Fibroblast of lung (primary cell): ENCODE results near the gene DYRK1A. TPM values are rescaled to one million over a fixed set of nuclear protein-coding genes. Genes with fewer than 3 reads are reported as not detected.

Source experiments
- DNase-seq, 2 donors: peaks; one replicate each; pipeline versions ENCODE4 v3.0.0 to v3.0.0-alpha.2; 2010; ENCODE audit warnings: low read depth in 2 of 2
- H2AFZ ChIP-seq: 2 replicates; pipeline ENCODE4 v1.5.1; 2012; ENCODE audit warnings: low read length, control low read depth, inconsistent platforms
- H3K27ac ChIP-seq: 2 replicates; pipeline ENCODE4 v1.5.1; 2011; ENCODE audit warnings: low read length, control low read depth; ENCODE audit not compliant: insufficient read depth
- H3K27me3 ChIP-seq: 2 replicates; pipeline ENCODE4 v1.5.1; 2011; ENCODE audit warnings: mild to moderate bottlenecking, low read length; ENCODE audit not compliant: control insufficient read depth, insufficient read depth
- H3K36me3 ChIP-seq: 2 replicates; pipeline ENCODE4 v1.5.1; 2011; ENCODE audit warnings: low read length; ENCODE audit not compliant: control insufficient read depth, insufficient read depth
- H3K4me1 ChIP-seq: 2 replicates; pipeline ENCODE4 v1.5.1; 2011; ENCODE audit warnings: low read length; ENCODE audit not compliant: control insufficient read depth, insufficient read depth; ENCODE audit errors: extremely low read depth
- H3K4me2 ChIP-seq: 2 replicates; pipeline ENCODE4 v1.5.1; 2011; ENCODE audit warnings: low read length, control low read depth; ENCODE audit not compliant: insufficient read depth; ENCODE audit errors: extremely low read depth
- H3K4me3 ChIP-seq, 4 experiments: fragments of 200-600 bp in 1 of 4; sonication (generic) in 1 of 4; replicated peaks in 1 of 4; 2 replicates each; pipeline ENCODE4 v1.5.1; 2011 to 2016; ENCODE audit warnings: low read length in 4 of 4, low read depth in 3 of 4, mild to moderate bottlenecking in 3 of 4, control low read depth in 2 of 4, inconsistent platforms in 1 of 4, mixed read lengths in 1 of 4; ENCODE audit not compliant: insufficient read depth in 1 of 4; ENCODE audit errors: control extremely low read depth in 1 of 4
- H3K79me2 ChIP-seq: 2 replicates; pipeline ENCODE4 v1.5.1; 2012; ENCODE audit warnings: mild to moderate bottlenecking, low read length, inconsistent platforms; ENCODE audit not compliant: control insufficient read depth, insufficient read depth
- H3K9ac ChIP-seq: 2 replicates; pipeline ENCODE4 v1.5.1; 2011; ENCODE audit warnings: mild to moderate bottlenecking, low read length, control low read depth; ENCODE audit not compliant: insufficient read depth
- H3K9me3 ChIP-seq: 2 replicates; pipeline ENCODE4 v1.5.1; 2012; ENCODE audit warnings: low read depth, low read length; ENCODE audit not compliant: control insufficient read depth, insufficient read depth
- H4K20me1 ChIP-seq: 2 replicates; pipeline ENCODE4 v1.5.1; 2011; ENCODE audit warnings: low read length; ENCODE audit not compliant: control insufficient read depth, insufficient read depth; ENCODE audit errors: extremely low read depth
- EZH2 ChIP-seq: IDR thresholded peaks from 2 replicates; pipeline ENCODE4 v1.5.1; 2012; ENCODE audit warnings: low read length, control low read depth, mild to moderate bottlenecking; ENCODE audit errors: missing control alignments
- polyA plus RNA-seq, 2 donors: library from polyadenylated mRNA; depleted of rRNA in 1 of 2; stranded (reverse) in 1 of 2; unstranded in 1 of 2; fragments of >200 nt; gene quantifications; 2 replicates each; pipeline ENCODE4 v1.2.1, GENCODE V29; 2011 to 2012; ENCODE audit warnings: missing spikeins in 1 of 2
- total RNA-seq: library from RNA; depleted of rRNA; stranded (reverse); fragments of >200 nt; gene quantifications from 2 replicates; pipeline ENCODE4 v1.2.1, GENCODE V29; 2014
- TF ChIP-seq, protein P1 (sequence below), 2 donors: IDR thresholded peaks in 1 of 2; conservative IDR thresholded peaks in 1 of 2; 1 replicate in 1 of 2; 2 replicates in 1 of 2; pipeline ENCODE4 v1.5.1; 2011 to 2012; ENCODE audit warnings: low read length in 2 of 2, control low read depth in 1 of 2, inconsistent platforms in 1 of 2, low read depth in 1 of 2, mild to moderate bottlenecking in 1 of 2

DYRK1A gene
- total and polyA plus RNA-seq, 2 donors (not counting 1 experiment from before 2014, with no cell fraction given), result 45.9 to 64.1 TPM

DNA sequence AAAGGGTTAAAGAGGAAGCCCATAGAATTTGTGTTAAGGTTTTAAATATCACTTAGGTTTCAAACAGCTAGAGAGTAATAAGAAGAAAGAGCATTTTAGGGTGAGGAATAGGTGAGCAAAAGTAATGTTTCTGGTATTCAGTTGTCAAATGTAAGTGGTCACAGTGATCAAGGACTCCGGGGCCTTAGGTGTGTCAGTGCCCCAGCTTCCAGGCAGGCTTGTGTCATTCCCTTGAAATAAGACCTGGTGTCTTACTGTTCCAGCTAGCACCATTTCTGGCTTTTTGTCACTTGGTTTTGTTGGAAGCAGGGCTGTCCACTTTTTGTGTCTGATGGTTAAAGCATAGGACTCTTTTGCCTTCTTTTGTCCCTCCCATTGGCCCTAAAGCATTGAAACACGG, 69.6 kb downstream of the DYRK1A start:
- Histone ChIP-seq H3K9me3 (no peaks in the 10 kb centered on the region), H3K27me3 (no peaks in the 10 kb centered on the region), H3K36me3 (no peaks in the 10 kb centered on the region), H3K4me1 (peaks cover 3% of the 10 kb centered on the region), H2AFZ (no peak overlapping the region), H3K4me2 (no peak overlapping the region), H3K79me2 (peaks cover 82% of the 10 kb centered on the region), H3K27ac (no peak overlapping the region), H3K4me3 (no peak overlapping the region), H4K20me1 (no peaks in the 10 kb centered on the region), H3K9ac (no peak overlapping the region)
- TF ChIP-seq, protein P1, sequence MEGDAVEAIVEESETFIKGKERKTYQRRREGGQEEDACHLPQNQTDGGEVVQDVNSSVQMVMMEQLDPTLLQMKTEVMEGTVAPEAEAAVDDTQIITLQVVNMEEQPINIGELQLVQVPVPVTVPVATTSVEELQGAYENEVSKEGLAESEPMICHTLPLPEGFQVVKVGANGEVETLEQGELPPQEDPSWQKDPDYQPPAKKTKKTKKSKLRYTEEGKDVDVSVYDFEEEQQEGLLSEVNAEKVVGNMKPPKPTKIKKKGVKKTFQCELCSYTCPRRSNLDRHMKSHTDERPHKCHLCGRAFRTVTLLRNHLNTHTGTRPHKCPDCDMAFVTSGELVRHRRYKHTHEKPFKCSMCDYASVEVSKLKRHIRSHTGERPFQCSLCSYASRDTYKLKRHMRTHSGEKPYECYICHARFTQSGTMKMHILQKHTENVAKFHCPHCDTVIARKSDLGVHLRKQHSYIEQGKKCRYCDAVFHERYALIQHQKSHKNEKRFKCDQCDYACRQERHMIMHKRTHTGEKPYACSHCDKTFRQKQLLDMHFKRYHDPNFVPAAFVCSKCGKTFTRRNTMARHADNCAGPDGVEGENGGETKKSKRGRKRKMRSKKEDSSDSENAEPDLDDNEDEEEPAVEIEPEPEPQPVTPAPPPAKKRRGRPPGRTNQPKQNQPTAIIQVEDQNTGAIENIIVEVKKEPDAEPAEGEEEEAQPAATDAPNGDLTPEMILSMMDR (conservative IDR thresholded peaks at IDR 0.05 in 1 of 2, IDR thresholded peaks at IDR 0.05 in 1 of 2; ENCODE audit: low read depth in 1 of 2, low read length in 2 of 2), result no peak
- TF ChIP-seq EZH2, result no peak
- peak in 1 of 2 donors; percentile 36 for DNase-seq

DNA sequence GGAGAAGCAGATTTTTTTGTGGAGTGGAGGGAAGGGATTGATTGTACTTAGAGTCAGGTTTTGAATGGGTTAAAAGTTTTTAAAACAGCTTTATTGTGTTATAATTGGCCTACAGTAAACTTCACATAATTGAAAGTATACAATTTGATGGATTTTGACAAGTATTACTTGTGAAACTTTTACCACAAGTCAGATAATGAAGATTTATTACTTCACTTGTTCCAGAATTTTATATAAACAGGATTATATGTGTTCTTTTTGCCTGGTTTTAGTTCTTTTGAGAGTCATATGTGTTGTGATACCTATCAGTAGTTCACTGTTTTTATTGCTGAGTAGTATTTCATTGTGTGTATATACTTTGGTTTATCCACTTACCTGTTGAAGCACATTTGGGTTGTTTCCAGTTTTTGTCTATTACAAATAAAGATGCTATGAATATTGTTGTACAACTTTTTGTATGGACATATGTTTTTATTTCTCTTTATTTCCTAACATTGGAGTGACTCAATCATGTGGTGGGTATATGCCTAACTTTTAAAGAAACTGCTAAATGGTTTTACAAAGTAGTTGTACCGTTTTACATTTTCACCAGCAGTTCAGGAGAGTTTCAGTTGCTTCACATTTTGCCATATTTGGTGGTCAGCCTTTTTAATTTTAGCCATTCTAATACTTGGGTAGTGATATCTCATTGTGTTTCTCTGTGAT, 71.0 kb downstream of the DYRK1A start:
- TF ChIP-seq EZH2, result no peak
- TF ChIP-seq, protein P1 (conservative IDR thresholded peaks at IDR 0.05 in 1 of 2, IDR thresholded peaks at IDR 0.05 in 1 of 2; ENCODE audit: low read depth in 1 of 2, low read length in 2 of 2), result no peak
- no peak overlapping the region for H3K27ac ChIP-seq
- H4K20me1 ChIP-seq, result no peaks in the 10 kb centered on the region
- H3K4me3 ChIP-seq, result no peak overlapping the region
- H2AFZ ChIP-seq, result no peak overlapping the region
- H3K4me2 ChIP-seq, result no peak overlapping the region
- H3K79me2 ChIP-seq, result peaks cover 87% of the 10 kb centered on the region
- no peaks in the 10 kb centered on the region for H3K9me3 ChIP-seq
- H3K9ac ChIP-seq, result no peak overlapping the region
- no peaks in the 10 kb centered on the region for H3K27me3 ChIP-seq
- DNase-seq, result peak in 1 of 2 donors; percentile 22
- peaks cover 3% of the 10 kb centered on the region for H3K4me1 ChIP-seq
- H3K36me3 ChIP-seq, result no peaks in the 10 kb centered on the region

GRCh38 chr21:37443683-37444082, 77.1 kb downstream of the DYRK1A start:
- H3K27ac ChIP-seq, result no peak overlapping the region
- no peak for TF ChIP-seq EZH2
- TF ChIP-seq, protein P1 (conservative IDR thresholded peaks at IDR 0.05 in 1 of 2, IDR thresholded peaks at IDR 0.05 in 1 of 2; ENCODE audit: low read depth in 1 of 2, low read length in 2 of 2), result no peak
- H3K9ac ChIP-seq, result no peak overlapping the region
- H3K27me3 ChIP-seq, result no peaks in the 10 kb centered on the region
- no peak for DNase-seq
- H2AFZ ChIP-seq, result no peak overlapping the region
- H3K79me2 ChIP-seq, result peaks cover 91% of the 10 kb centered on the region
- H3K4me3 ChIP-seq, result no peak overlapping the region
- H3K9me3 ChIP-seq, result no peaks in the 10 kb centered on the region
- no peaks in the 10 kb centered on the region for H3K36me3 ChIP-seq
- no peaks in the 10 kb centered on the region for H3K4me1 ChIP-seq
- H4K20me1 ChIP-seq, result no peaks in the 10 kb centered on the region
- H3K4me2 ChIP-seq, result no peak overlapping the region
